Prostate gland (tissue), 2 donors: ENCODE measurements around the gene ST6GALNAC3. TPM values are rescaled to one million over a fixed set of nuclear protein-coding genes. Genes with fewer than 3 reads are reported as not detected.

ENCODE experiments used
- DNase-seq: peaks from one replicate; pipeline ENCODE4 v3.0.0-alpha.2; 2019; ENCODE audit warnings: low spot score
- H3K27ac ChIP-seq, 2 donors: fragments of 200-600 bp; sonication (generic); 2 replicates each; pipeline ENCODE4 v1.5.1; 2017 to 2019
- H3K27me3 ChIP-seq: fragments of 200-600 bp; sonication (generic); replicated peaks from 2 replicates; pipeline ENCODE4 v1.5.1; 2019; ENCODE audit not compliant: insufficient read depth
- H3K36me3 ChIP-seq, 2 donors: fragments of 200-600 bp; sonication (generic); 1 replicate in 1 of 2; 2 replicates in 1 of 2; pipeline versions ENCODE4 v1.5.1 to v1.8.1; 2017 to 2019
- H3K4me1 ChIP-seq: fragments of 200-600 bp; sonication (generic); replicated peaks from 2 replicates; pipeline ENCODE4 v1.5.1; 2019
- H3K4me3 ChIP-seq, 2 donors: fragments of 200-600 bp; sonication (generic); 2 replicates each; pipeline ENCODE4 v1.5.1; 2017 to 2019
- H3K9me3 ChIP-seq: fragments of 200-600 bp; sonication (generic); 2 replicates; pipeline ENCODE4 v1.5.1; 2017
- POLR2A ChIP-seq: fragments of 450-650 bp; IDR thresholded peaks from one replicate; pipeline ENCODE4 v1.6.1; 2016; ENCODE audit warnings: antibody characterized with exemption, mild to moderate bottlenecking
- POLR2AphosphoS5 ChIP-seq: sonication (generic); formaldehyde crosslinking; IDR thresholded peaks from one replicate; pipeline ENCODE4 v1.6.1; 2017; ENCODE audit warnings: antibody characterized with exemption
- WGBS: methylation state at CpG from one replicate; pipeline ENCODE4 v1.1.5; 2018; 5-methylcytosine and 5-hydroxymethylcytosine counted together
- intact Hi-C: fragments of 100-400 bp; cut with DNase I; formaldehyde crosslinking; loops from one replicate; pipeline ENCODE4 v1.14.2; 2022
- total RNA-seq, 2 donors: library from RNA; depleted of rRNA; stranded (reverse); fragments of >200 nt; gene quantifications; one replicate each; pipeline ENCODE4 v1.1.0, GENCODE V29; 2016
- TF ChIP-seq, protein P1 (sequence below), 4 experiments: fragments of 200-600 bp in 2 of 4; fragments of 450-650 bp in 2 of 4; sonication (generic) in 2 of 4; IDR thresholded peaks; 1 replicate in 3 of 4; 2 replicates in 1 of 4; pipeline ENCODE4 v1.5.1; 2016 to 2019; ENCODE audit warnings: antibody characterized with exemption in 4 of 4, mild to moderate bottlenecking in 2 of 4, moderate library complexity in 2 of 4

The ST6GALNAC3 gene
- total RNA-seq, 2 donors from 2014 or later: 0.41 to 0.80 TPM

GRCh38 chr1:76125473-76126219 is 51.1 kb downstream of the ST6GALNAC3 start:
- intact Hi-C loops: no loop called here
- H3K27ac ChIP-seq: no peak overlapping the region
- no peaks in the 10 kb centered on the region for H3K4me1 ChIP-seq
- no peak overlapping the region for H3K4me3 ChIP-seq
- H3K36me3 ChIP-seq: no peaks in the 10 kb centered on the region
- TF ChIP-seq POLR2A (no peak), POLR2AphosphoS5 (no peak)
- TF ChIP-seq, protein P1, sequence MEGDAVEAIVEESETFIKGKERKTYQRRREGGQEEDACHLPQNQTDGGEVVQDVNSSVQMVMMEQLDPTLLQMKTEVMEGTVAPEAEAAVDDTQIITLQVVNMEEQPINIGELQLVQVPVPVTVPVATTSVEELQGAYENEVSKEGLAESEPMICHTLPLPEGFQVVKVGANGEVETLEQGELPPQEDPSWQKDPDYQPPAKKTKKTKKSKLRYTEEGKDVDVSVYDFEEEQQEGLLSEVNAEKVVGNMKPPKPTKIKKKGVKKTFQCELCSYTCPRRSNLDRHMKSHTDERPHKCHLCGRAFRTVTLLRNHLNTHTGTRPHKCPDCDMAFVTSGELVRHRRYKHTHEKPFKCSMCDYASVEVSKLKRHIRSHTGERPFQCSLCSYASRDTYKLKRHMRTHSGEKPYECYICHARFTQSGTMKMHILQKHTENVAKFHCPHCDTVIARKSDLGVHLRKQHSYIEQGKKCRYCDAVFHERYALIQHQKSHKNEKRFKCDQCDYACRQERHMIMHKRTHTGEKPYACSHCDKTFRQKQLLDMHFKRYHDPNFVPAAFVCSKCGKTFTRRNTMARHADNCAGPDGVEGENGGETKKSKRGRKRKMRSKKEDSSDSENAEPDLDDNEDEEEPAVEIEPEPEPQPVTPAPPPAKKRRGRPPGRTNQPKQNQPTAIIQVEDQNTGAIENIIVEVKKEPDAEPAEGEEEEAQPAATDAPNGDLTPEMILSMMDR (IDR thresholded peaks at IDR 0.05): no peak
- H3K9me3 ChIP-seq: no peaks in the 10 kb centered on the region
- DNase-seq: no peak
- 93% methylated on average over 3 of the region's 3 CpGs for WGBS
- no peaks in the 10 kb centered on the region for H3K27me3 ChIP-seq

- TF ChIP-seq POLR2AphosphoS5: no peak
- no peak for TF ChIP-seq POLR2A
- TF ChIP-seq, protein P1 (IDR thresholded peaks at IDR 0.05): no peak
- H3K4me1 ChIP-seq: no peaks in the 10 kb centered on the region
- no peak overlapping the region for H3K4me3 ChIP-seq
- no peak for DNase-seq
- 89% methylated on average over 5 of the region's 5 CpGs for WGBS
- H3K9me3 ChIP-seq: no peaks in the 10 kb centered on the region
- H3K27me3 ChIP-seq: no peaks in the 10 kb centered on the region
- intact Hi-C loops: no loop called here
- H3K36me3 ChIP-seq: no peaks in the 10 kb centered on the region
- no peak overlapping the region for H3K27ac ChIP-seq
Observed at GRCh38 chr1:76128096-76128495, 53.5 kb downstream of the ST6GALNAC3 start.

- H3K9me3 ChIP-seq: no peaks in the 10 kb centered on the region
- H3K36me3 ChIP-seq: no peaks in the 10 kb centered on the region
- TF ChIP-seq, protein P1 (IDR thresholded peaks at IDR 0.05): no peak
- no peak for TF ChIP-seq POLR2A
- TF ChIP-seq POLR2AphosphoS5: no peak
- intact Hi-C loops: no loop called here
- no peak overlapping the region for H3K4me3 ChIP-seq
- DNase-seq: no peak
- WGBS: 89% methylated on average over 6 of the region's 6 CpGs
- no peaks in the 10 kb centered on the region for H3K4me1 ChIP-seq
- no peaks in the 10 kb centered on the region for H3K27me3 ChIP-seq
- no peak overlapping the region for H3K27ac ChIP-seq
Observed at GRCh38 chr1:76129731-76130130, 55.2 kb downstream of the ST6GALNAC3 start.

DNA sequence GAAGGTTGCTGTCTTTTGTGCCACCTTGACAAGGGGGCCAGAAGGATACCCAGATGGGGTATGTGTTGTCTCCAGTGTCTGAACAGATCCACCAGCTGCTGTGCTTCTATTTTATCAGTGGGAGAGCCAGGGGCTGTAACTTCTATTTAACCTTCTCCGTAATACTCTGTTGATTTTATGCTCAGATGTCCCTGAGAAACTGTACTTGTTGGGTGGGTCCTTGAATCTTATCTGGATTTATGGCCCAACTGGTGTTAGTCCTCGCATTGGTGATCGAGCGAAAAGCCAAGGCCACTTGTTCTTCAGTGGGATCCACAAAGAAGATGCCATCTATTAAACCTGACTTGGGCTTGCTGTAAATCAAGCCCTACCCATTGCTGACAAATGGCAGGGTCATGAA is 56.4 kb downstream of the ST6GALNAC3 start:
- intact Hi-C loops: no loop called here
- TF ChIP-seq POLR2A: no peak
- no peak for TF ChIP-seq POLR2AphosphoS5
- TF ChIP-seq, protein P1 (IDR thresholded peaks at IDR 0.05): no peak
- Histone ChIP-seq H3K36me3 (no peaks in the 10 kb centered on the region), H3K27me3 (no peaks in the 10 kb centered on the region), H3K4me3 (no peak overlapping the region), H3K9me3 (no peaks in the 10 kb centered on the region), H3K27ac (no peak overlapping the region), H3K4me1 (no peaks in the 10 kb centered on the region)
- WGBS: 99% methylated on average over 4 of the region's 4 CpGs
- no peak for DNase-seq

DNA sequence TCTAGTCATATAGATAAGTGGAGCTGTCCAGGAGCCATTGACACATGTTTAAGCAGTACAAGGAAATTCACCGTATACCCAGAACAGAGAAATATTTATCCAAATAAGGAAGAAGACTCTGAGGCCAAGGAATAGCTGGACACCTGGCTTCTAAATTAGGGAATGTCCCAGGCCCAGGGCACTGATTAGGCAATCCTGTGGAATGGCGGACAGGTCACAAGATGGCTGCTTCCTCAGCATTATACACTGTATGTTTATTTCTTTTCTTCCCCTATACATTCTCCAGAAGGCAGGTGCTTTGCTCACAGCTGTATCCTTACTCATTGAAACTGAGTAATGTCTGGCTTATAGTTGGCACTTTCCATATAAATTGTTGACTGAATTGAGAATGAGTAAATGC is 59.4 kb downstream of the ST6GALNAC3 start:
- 93% methylated on average over 2 of the region's 2 CpGs for WGBS
- no peak overlapping the region for H3K27ac ChIP-seq
- no peak for DNase-seq
- H3K36me3 ChIP-seq: no peaks in the 10 kb centered on the region
- TF ChIP-seq POLR2AphosphoS5: no peak
- TF ChIP-seq, protein P1 (IDR thresholded peaks at IDR 0.05): no peak
- TF ChIP-seq POLR2A: no peak
- no peaks in the 10 kb centered on the region for H3K27me3 ChIP-seq
- intact Hi-C loops: no loop called here
- H3K9me3 ChIP-seq: no peaks in the 10 kb centered on the region
- H3K4me3 ChIP-seq: no peak overlapping the region
- H3K4me1 ChIP-seq: no peaks in the 10 kb centered on the region
